HG02973 (cell line): ENCODE measurements around the gene TANC1.

Experiments
- ATAC-seq: cut with Tn5 transposase; IDR thresholded peaks from one replicate; pipeline ENCODE4 v1.9.1; 2021; ENCODE audit warnings: moderate library complexity; ENCODE audit not compliant: unreplicated experiment

Gene TANC1

DNA sequence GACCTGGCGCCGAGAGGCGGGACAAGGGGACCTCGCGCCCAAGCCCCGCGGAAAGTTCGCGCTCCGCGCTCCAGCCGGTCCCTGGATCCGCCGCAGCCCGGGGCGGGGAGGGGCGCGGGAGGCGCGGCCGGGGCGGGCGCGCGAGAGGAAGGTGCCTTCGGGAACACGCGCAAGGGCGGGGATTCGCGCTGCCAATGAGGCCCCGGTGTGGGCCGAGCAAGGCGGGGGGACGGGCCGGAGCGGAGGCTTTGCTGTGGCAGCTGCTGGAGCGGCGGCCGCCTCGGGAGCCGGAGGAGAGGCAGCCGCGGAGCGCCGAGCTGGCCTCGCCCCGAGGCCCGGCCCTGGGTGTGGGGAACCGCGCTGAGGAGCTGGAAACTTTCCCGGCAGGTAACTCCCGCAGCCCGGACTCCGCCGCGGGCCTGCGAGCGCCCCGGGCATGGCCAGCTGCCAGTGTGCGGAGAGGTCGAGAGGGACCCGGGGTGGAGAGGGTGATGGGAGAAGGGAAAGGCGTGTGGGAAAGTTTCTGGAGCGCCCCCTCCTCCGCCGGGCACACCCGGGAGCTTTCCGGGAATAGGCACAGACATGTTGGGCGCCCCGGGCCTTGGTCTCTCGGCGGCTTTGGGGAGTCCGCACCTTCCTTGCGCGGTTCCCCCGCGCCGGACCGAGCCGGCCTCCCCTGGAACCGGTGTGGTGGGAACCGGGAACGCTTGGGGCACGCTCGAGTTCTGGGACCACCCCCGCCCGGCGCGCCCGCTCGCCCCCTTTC lies at the start of gene TANC1:
TSS of gene TANC1 (plus strand) at position 245 of the 766 bp plus-strand sequence. CDS start 97,271 bp downstream, outside the sequence.
- peak; percentile 93 for ATAC-seq

DNA sequence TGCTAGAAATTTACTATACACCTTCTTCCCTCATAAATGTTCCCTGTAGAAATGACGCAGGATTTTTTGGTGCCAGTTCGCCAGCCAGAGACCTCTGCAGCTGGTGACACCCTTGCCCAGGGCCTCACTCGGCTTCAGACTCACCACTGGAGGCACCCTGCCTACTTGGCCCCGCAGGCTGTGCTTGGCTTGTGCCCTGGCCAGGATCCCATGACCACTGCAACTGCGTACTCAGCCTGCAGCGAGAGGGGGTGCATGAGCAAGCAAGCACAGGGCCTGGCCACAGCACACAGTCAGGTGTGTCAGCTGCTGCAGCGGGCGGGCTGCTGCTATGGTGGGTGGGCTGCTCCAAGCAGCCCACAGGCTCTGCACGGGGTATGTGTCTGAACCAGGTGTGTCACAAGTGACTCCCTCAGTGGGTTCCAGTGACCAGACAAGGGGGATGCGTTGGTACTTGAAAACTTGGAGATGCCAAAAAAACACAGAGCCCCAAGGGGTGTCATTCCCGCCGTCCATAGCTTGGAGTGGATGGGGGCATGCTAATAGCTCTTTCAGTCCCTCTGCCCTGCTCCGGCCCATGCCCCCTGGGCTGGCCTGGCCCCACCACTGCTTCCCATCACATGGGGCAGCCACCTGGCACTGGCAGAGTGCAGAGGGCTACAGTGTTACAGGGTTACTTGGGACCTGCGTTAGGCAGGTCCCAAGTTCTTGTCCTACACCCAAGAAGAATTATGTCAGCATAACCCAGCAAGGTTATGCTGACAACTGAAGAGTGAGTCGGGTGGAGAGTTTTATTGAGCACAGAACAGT lies 46.6 kb upstream of the TANC1 start:
- no peak for ATAC-seq

DNA sequence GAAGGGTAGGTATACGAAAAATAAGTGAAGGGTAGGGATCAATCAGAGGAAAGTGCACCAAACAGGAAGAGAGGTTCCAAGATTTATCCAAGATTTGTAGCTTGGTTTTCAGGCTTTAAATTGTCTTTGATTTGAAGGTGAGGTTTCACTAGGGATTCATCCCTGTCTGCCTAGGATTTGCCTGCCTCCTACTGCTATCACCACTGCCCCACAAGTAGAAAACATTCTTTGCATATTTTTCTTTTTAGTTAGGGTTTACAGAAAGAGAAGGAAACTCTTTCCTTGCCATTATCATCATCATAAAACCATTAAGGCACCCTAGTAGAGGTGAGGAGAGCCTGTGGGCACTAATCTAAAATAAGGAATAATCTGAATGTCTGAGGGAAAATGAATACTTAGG lies 45.8 kb upstream of the TANC1 start:
- ATAC-seq = no peak

DNA sequence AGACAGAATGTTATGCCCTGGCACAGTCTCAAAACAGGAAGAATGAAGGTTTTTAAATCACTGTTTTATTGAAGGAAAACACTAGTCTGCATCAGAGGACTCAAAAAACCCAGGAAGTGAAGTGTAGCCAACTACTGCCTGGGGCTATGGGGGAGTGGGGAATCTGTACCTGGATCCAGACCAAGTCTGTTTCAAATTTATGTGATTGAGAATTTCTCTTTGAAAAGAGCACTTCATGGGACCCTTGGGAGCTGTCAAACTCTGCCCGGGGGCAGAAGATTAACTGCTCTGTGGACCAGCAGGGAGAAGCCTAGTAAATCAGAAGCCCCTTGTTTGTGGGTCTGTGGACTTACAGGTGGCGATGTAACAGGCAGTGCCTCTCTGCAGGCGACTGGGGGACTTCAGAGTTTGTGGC lies 45.3 kb upstream of the TANC1 start:
- ATAC-seq = no peak

DNA sequence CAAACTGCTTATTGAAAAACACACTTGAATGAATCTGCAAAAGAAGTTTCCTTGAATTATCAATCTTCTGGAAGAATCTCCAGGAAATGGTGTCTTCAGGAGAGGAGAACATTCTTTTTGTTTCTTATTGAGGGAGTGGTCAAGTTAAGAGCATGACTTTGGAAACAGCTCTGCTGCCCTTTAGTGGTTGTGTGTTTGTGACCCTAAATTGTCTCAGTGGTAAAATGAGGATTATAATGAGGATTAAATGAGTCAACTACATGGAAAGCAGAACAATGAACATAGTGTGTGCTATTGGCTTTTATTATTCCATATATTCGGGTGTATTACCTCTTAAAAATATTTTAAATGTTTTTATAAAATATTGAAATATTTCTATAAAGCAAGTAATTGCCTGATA lies 44.8 kb upstream of the TANC1 start:
- no peak for ATAC-seq

DNA sequence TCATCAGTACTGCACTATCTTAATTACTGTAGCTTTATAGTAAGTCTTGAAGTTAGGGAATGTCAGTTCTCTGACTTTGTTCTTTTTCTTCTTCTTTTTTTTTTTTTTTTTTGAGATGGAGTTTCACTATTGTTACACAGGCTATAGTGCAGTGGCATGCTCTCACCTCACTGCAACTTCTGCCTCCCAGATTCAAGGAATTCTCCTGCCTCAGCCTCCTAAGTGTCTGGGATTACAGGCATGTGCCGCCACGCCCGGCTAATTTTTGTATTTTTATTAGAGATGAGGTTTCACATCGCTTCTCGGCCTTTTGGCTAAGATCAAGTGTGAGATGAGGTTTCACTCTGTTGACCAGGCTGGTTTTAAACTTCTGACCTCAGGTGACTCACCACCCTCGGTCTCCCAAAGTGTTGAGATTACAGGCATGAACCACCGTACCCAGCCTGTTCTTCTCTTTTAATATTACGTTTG lies 41.9 kb upstream of the TANC1 start:
- no peak for ATAC-seq

DNA sequence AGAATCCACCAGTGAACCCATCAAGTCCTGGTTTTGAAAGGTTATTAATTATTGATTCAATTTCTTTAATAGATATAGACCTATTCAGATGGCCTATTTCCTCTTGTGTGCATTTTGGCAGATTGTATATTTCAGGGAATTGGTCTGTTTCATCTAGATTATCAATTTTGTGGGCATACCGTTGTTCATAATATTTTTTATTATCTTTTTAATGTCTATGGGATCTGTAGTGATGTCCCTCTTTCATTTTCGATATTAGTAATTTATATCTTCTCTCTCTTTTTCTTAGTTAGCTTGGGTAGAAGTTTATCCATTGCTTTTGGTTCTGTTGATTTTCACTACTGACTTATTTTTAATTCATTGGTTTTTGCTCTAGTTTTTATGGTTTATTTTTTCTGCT lies 39.9 kb upstream of the TANC1 start:
- ATAC-seq = no peak

DNA sequence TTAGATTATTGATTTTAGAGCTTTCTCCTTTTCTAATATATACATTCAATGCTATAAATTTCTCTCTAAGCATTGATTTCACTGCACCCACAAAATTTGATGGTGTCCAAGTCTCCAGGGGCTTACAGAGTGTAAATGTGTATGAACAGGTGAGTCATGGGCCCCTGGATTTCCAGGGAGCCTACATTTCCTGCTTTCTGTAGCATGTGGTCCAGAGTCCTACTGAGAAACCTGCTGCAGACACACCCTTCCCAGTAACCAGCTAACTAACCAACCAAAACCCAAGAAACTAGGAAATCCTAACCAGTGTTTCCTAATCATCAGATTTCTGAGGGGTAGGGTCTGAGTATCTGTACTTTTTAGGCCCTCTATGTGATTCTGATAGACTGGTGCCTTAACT lies 39.5 kb upstream of the TANC1 start:
- no peak for ATAC-seq

DNA sequence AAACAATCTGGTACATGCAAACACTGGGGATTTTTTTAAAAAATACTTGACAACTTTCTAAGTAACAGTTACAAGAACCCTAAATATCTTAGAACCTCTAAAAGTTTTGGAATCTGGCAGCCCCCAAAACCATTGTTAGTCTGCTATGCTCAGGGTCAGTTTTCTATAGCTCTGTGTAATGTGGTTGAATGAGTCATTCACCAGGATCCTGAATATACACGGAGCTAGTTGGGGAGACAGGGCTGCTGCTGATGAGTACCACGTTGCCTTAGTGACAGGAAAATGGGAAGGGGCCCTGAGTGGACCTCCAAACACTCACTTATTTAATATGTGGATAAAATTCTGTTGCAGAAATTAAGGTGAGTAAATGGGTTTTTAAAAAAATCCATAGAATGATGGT lies 36.9 kb upstream of the TANC1 start:
- ATAC-seq = no peak

DNA sequence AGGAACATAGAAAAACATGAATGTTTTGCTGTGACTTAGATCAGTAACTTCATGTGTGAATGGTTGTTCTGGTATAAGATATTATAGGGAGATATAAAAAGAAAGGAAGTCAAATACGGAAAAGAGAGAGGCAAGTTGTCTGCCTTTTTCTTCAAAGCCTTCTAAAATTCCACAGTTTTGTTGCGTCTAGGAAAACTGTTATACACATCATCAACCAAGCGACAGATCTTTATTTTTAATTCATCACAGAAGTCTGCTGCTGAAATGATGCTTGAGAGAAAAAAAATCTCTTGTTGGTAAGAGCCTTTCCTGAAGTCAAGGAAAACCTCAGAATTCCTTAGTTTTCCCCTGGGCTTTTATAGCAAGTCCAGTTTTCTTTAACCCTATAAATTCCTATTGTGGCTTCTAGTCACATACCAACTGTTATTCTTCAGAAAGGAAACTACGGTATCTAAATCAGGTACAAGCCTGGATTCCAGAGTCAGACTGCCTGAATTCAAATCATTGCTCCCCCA lies 36.3 kb upstream of the TANC1 start:
- ATAC-seq = no peak

DNA sequence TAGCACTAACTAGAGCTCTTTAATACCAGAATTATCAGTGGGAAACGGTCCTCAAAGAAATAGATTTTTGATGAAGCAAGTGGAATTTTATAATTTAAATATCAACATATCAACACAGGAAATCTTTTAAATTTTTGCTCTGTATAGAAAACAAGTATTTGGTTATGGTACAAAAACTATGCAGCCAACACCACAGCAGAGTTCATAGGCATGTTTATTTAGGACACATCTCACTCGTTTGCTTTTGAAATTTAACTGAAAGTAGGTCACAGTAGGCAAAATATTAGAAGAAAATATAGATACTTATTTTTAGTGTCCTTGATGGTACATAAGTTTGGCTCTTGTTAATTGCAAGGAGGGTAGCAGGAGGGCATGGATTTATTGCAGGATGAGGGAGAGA lies 34.3 kb upstream of the TANC1 start:
- no peak for ATAC-seq

DNA sequence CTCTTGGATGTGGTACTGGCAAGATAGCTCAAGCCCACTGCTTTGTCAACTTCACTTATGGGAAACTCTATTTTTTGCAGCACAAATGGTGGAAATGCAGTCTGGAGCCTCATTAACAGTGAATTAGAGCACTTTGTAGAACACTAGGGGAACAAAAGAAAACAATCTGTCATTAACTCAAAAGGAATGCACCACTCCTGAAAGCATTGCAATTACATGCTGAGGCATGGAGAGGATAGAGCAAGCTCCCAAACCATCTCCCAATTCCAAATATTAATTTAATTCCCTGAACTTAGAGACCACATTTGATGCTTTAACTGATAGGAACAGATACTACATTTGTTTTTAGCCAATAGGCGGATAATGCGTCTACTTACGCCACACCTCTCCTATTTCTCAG lies 32.8 kb upstream of the TANC1 start:
- ATAC-seq = no peak

DNA sequence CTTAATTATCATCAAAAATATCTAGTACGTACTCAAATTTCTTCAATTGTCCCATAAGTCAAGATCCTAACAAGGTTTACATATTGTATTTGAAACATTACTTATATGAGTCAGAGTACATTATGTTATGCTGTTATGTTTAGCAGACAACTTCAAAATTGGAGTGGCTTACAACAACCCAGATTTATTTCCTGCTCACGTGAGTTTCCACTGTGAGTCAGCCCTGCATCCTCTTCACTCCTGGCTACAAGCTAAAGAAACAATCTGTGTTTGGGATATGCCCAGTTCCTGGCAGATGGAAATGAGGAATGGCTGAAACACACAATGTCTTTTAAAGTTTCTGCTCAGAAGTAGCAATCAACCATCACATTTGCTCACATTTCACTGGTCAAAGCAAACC lies 31.5 kb upstream of the TANC1 start:
- no peak for ATAC-seq

DNA sequence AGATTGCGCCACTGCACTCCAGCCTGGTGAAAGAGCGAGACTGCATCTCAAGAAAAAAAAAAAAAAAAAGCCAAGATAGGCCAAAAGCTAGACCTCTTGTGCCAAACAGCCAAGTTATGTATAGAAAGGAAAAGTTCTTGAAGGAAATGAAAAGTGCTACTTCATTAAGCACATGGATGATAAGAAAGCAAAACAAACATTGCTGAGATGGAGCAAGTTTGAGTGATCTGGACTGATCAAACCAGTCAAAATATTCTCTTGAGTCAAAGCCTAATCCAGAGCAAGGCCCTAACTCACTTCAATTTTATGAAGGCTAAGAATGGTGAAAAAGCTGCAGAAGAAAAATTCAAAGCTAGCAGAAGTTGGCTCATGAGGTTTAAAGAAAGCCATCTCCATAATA lies 28.1 kb upstream of the TANC1 start:
- ATAC-seq = no peak

DNA sequence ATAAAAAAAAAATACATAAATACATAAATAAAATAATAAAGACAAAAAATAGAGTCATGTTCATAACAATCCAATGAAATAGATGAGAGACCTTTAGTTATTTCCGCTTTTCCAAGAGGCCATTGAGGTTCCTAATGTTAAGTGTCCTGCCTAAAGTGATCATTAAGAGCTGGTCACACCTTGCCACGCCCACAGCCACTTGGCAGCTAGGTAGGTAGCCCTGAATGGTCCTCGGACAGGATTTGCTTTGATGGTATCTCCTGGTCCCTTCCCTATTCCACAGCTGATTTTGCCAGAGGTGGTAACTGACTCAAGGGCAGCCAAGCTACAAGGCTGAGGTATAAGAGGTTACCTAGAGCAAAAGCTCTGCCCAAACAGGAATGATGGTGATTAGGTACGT lies 24.5 kb upstream of the TANC1 start:
- no peak for ATAC-seq

DNA sequence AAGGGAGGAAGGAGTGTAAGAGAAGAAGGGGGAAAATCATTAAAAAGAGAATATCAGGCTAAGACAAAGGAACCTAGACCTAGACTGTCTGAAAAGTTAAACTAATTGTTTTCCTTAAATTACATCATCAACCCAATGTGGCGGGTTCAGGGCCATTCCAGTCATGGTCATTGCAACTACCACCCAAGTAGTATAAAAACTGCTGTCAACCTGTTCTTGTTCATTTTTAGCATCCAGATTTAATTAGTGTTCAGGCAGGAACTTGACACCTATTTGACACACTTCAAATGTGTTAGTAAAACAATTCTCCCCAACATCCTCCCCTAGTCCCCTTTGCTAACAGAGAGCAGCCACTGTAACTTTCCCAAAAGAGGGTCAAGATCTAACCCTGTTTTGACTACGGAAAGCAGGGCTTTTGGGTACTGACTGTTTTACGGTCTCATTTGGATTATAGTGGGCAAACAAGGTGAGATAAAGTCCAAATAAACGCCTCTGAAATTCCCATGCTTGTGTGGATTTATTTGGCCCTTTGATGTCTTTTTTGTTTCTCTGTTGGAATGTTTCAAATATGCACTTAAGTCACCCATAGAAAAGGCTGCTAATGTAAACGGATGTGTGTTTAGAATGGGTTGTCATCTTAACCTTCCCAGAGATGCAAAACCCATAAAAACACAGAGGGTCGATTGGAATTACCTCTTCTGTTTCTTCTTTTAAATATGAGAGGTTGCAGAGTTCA lies 19.3 kb upstream of the TANC1 start:
- ATAC-seq = no peak

DNA sequence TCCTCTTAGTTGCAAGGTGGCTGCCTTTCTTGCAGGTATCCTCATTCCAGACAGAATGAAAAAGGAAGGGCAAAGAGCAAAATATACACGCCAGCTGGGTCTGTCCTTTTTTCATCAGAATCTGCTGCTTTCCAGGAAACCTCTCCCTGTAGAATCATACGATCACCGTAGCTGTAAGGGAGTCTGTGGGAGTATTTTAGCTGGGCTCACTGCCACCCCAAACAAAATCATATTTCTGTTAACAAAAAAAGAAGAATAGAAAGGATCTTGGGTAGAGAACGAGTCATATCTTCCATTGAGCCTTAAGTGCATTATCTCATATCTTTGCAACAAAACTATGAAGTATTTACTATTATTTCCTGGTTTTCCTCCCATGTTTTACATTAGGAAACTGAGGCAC lies 15.0 kb upstream of the TANC1 start:
- no peak for ATAC-seq

DNA sequence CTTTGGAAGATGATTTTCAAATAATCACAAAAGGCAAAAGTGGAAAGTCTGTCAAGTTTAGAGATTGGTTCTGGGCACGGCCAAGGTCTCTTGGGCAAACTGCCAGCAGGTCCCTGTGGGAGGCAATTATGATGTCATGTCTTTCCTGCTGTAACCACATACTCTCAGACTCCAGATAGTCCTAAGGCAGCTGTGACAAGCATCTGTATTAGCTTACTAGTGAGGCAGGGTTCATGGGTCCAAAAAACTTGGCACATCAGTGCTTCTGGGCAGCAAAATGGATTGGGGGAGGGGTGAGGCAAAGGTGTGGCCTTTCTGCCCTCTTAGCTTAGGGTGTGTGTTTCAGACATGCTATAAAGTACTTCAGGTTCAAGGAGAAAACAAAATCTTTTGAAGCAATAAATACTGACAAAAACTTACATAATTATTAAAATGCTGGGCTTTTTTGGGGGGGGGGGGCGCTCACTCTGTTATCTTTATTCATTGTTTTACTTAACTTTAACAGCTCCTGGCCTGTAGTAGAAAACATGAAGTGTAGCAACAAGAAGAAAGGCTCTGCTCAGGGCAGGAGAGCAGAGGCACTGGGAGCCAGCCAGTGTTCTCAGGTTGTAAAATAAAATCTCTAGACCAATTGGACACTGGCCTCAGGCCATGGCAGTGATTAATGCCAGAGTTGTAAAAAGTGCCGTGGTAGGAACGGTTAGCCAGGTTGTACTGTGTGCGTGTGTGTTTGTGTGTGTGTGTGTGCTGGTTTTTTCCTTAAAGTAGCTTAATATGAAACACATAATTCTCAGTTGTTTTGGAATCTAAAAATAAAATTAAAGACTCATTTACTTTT lies 14.3 kb upstream of the TANC1 start:
- peak; percentile 54 for ATAC-seq

DNA sequence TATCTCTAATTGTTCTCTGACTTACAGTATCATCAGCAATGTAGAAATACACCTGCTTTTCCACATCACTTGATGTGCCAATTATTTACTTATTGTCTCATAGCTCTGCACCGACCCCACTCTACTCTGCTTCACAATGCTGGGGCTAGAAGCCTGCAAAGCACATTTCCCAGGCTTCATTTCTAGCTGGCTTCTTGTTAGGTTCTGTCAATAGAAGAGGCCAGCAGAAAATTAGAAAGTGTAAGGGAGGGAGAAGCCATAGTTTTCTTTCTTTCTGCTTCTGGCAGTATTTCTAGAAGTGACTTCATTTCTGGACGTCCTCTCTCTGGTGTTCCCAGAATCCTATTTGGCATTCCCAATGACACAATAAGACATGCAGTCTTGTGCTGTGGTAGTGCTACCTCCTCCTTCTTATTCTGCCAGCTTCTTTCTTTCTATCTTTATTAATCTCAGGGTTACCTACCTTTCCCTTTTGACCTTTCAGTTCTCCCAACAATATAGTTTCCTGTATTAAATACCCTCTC lies 12.5 kb upstream of the TANC1 start:
- ATAC-seq = no peak

DNA sequence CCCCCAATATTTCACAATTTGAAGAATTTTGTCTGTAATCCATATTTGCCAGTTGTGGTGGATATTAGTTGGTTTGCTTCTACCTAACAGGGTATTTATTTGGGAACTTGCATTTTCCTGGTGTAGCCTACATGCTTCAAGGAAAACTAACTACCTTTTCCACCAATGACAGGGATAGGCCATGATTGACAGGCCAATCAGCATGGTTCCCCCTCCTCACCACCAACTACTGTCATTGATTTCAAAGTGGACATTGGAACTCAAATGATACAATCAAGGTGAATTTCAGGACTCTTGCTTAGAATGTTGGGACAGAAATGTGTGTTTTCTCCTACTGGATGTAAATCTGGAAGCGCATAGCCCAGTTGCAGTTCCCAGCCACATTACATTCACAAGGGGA lies 10.1 kb upstream of the TANC1 start:
- no peak for ATAC-seq
